GM21717 (cell line): Measurements from ENCODE around the gene CFAP99.
"Not testable (repeated sequence)": the region's sequence is repeated elsewhere in the genome, so short reads cannot be mapped to it uniquely, and the experiment has no call there.

Source experiments
- ATAC-seq: cut with Tn5 transposase; IDR thresholded peaks from one replicate; pipeline ENCODE4 v1.9.1; 2021; ENCODE audit warnings: mild to moderate bottlenecking, moderate library complexity; ENCODE audit not compliant: unreplicated experiment

Gene CFAP99

DNA sequence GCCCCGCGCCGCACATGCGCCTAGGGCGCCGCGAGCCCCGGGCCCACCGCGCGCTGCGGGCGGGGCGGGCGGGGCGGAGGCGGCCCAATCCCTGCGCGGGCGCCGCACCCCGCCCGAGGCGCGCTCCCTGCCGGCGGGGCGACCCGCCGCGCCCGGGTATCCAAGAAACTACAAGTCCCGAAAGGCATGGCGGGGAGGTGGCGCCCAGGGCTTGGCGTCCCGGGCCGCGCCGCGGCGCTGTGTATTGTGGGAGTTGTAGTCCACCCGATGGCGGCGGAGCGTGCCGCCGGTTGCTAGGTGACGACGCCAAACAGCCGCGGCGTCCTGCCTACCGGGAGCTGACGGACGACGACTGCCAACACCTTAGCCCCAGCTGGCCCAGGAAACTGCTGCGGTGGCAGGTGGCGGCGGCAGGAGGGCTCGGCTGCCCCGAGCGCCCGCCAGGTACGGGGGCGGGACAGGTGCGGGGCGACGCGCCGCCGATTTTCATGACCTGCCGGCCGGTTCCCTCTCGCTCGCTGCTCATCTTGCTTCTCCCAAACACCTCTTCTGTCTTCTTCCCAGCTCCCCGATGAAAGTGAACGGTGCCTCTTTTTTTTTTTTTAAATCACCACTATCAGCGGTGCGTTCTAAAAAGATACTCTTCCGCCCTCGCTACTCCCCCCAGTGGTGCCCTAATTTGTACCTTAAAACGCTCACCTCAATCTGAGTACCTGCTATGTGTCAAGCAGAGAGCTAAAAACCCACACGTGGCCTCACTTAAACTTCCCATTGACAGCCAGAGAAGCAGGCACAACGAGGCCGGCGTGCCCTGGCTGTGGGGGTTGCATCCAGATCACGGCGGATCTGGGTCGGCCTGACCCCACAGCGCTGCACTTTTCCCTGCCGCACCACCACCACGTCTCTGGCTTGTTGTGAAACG lies at the start of gene CFAP99:
Gene CFAP99 (plus strand): TSS at position 306 of the 922 bp plus-strand sequence.
- peak; percentile 85 for ATAC-seq

DNA sequence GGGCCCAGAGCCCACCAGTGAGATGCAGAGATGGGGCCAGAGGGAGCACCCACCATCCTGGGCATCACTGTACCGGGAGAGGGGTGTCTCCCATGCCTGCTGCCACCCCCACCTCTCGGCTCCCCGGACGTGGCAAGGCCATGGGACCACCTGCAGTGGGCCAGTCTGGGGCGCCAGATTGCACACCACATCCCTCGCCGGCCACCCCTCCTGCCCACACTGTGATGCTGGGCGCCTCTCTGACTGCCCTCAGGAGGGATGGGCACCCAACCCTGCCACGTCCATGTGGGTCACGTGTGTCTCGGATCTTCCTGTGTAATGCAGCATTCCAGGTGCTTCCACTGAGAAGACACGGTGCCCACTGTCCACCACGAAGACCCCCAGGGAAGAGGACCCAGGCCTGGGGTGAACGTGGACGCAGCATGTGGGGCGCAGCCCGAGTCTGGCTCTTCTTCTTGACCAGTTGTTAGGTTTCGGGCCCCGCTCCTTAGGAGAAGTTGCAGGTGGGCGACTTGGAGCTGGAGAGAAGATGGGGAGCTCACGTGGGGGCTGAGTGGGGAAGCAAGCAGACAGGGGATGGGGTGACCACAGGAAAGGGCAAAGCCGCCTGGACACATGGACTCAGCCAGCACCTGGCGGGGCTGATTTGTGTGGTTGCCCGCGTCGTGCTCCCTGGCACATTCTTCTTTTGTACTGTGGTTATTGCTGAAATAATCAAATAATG lies 48.0 kb upstream of the CFAP99 start:
- ATAC-seq = no peak

DNA sequence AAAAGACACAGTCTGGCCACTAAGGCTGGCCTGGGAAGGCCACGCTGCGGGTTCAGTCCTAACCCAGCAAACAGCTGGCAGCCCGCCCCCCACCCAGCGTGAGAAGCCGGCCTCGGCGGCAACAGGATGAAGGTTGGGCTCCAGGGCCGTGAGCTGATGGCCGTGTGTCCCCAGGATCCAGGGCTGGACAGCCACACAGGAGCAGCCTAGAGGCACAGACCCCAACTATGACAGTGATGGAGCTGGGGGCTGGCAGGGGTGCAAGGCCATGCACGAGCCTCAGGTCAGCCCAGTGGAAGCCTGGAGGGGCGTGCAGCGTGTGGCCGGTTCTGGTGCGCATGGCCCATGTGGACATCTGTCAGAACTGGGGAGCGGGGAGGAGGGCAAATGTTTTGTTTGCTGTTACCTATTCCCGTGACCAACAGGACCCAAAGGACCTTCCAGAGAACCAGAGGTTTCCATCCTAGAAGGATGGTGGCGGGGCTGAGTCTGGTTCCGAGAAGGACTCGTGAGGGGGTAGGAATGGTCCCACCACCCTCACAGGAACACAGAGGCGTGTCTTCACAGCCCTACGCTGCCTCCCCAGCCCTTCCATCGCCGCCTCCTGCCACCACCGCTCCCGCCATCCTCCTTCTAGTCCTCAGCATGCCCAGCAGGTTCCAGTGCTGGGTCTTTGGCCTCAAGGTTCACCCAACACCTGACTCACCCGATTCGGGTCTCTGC lies 46.8 kb upstream of the CFAP99 start:
- no peak for ATAC-seq

DNA sequence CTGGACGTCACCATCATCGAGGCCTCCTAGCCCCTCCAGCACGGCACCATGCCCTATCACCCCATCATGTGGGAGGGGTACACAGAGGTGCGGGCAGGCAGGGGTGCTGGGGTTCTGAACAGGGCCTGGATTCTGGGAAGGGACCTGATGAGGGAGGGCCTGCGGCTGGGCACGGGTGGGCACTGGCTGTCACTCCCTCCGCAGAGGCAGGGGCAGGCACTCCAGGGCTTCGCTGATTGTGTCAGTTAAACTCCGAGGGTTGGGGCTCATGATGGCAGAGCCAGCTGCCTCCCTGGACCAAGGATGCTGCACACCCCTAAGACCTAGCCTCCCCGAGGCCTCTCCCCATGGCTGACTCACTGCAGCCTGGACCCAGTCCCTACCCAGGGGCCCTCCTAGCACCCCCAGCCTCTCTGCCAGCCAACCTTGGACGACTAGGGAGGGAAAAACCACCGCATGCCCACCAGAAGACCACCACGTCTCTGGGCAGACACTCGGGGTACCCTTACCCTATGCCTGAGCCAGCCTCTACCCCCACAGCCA lies 46.2 kb upstream of the CFAP99 start:
- no peak for ATAC-seq

DNA sequence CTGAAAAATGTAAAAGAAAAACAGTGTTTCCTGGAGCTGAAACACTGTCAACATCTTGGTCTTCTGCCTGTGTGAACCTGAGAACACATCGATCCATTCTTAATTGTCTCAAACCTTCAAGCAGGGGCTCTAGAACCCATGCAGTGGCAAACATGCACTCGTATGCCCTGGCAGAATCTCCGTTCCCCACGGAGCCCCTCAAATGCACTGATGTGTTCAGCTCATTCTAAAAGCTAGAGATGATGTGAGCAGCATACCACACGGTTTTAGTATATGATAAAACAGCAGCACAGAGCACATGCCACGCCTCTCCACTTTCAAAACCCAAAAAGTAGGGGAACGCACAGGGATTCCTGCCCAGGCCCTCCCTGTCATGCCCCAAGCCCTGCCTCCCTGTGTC lies 45.2 kb upstream of the CFAP99 start:
- no peak for ATAC-seq

DNA sequence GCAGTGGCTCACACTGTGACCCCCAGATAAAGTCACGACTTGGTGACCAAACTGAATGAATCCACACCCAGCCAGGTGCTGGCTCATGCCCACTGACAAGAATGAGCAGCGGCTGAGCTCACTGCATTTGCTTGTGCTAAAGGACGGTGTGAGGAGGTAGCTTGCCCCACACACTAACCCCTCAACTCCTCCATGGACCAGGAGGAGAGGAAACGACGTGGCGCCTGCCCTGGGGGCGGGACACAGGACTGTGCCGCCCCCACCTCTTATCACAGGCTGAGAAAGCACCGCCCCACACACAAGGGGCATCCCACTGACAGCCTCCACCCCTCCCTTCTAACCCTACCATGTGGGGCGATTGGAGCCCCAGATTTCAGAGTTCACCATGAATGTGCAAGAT lies 43.3 kb upstream of the CFAP99 start:
- ATAC-seq = no peak

DNA sequence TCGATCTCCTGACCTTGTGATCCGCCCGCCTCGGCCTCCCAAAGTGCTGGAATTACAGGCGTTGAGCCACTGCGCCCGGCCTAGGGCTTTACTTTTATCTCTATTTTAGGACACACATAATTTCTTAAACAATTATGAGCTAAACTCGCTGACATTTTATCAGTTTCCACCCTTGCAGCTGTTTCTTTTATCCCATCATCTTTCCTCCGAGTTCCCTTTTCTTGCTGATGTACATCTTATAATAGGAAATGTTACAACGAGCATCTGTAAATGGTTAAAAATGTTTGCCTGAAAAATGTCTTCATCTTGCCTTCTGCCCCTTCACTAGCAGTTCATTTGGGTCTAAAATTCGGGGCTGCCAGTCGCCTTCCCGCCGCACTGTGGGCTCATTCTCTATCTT lies 41.5 kb upstream of the CFAP99 start:
- no peak for ATAC-seq

DNA sequence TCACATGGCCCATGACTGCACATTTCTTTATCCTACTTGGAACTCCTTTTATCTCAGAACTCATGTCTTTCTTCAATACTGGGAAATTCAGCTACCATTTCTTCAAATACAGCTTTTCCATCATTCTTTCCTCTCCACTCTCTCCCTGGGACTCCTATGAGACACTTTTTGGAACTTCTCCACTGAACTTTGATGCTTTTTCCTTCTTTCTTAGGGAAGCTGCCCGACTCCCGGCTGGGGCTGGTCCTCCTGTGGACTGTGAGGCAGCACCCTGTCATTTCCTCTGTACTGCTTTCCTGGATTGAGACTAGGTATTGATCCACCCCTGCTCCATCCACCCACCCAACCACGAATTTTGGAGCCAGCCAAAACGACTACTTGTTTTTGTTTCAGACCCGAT lies 40.4 kb upstream of the CFAP99 start:
- ATAC-seq = no peak

DNA sequence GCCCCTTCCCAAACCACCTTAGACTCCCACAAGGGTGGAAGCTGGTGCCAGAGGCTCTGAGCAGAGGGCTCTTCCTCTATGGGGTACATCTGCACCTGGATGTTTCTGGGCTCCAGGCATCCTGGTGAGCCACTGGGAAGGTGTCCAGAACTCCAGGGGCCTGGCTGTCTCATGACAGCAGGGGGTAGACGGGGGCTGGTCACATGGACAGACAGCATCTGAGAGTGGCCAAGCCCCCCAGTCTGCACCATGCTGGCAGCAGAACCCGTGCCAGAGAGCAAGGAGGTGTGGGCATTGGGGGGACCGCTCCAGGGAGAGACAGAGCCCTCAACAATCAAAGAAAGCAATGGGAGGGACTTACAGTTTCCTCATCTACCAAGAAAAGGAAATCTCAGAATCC lies 39.9 kb upstream of the CFAP99 start:
- no peak for ATAC-seq

DNA sequence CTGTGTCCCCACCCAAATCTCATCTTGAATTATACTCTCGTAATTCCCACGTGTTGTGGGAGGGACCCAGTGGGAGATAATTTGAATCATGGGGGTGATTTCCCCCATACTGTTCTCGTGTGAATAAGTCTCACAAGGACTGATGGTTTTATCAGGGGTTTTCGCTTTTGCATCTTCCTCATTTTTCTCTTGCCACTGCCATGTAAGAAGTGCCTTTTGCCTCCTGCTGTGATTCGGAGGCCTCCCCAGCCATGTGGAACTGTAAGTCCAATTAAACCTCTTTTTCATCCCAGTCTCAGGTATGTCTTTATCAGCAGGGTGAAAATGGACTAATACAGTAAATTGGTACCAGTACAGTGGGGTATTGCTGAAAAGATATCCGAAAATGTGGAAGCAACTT lies 38.2 kb upstream of the CFAP99 start:
- ATAC-seq = not testable (repeated sequence)

DNA sequence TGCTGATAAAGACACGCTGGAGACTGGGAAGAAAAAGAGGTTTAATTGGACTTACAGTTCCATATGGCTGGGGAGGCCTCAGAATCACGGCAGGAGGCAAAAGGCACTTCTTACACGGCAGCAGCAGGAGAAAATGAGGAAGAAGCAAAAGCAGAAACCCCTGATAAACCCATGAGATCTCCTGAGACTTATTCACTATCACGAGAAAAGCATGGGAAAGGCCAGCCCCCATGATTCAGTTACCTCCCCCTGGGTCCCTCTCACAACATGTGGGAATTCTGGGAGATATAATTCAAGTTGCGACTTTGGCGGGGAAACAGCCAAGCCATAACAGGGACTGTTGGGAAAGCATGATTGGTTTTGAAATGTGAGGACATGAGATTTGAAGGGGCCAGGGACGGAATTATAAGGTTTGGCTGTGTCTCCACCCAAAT lies 36.0 kb upstream of the CFAP99 start:
- not testable (repeated sequence) for ATAC-seq

DNA sequence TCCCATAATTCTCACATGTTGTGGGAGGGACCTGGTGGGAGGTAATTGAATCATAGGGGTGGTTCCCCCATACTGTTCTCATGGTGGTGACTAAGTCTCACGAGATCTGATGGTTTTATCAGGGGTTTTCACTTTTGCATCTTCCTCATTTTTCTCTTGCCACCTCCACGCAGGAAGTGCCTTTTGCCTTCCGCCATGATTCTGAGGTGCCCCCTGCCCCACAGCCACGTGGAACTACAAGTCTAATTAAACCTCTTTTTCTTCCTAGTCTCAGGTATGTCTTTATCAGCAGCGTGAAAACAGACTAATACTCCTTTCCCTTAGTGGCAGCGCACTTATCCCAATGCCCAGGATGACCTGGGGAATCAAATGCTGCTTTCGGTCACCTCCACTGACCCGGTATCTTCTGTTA lies 35.5 kb upstream of the CFAP99 start:
- ATAC-seq = not testable (repeated sequence)

DNA sequence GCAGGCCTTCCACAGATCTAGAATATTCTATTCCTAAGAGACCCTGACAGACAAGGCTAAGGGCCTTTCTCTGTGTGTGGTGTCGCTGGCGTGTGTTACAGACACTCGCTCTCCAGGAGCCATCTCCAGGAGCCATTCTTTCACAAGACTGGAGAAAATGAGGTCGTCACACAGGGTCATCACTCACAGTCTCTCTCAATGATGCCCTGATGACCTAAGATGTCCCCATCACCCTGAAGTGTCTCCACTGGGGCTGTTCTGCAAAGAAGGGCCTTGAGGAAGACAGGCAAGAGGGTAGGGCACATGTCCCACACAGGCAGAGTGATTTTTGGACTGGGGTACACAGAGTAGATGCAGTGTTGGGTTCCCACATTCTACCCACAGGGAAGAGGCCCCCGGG lies 35.0 kb upstream of the CFAP99 start:
- no peak for ATAC-seq

DNA sequence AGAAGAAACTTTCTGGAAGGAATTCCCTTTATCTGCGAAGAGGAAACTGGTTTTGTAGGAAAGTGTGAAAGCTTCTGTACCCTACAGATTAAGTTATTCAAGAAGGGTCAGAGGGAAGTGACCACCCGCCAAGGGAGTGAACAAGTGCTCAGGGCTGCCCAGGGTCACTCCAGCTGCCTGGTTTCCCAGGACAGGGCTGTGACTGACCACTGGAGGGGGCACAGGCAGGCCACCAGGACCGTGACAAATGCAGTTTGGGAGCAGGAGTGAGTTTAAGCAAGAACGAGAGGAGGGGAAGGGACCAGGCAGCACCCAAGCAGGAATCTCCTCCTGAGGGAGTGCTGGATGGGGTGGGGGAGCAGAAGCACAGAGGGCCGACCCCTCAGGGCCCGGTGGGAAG lies 34.5 kb upstream of the CFAP99 start:
- ATAC-seq = no peak

DNA sequence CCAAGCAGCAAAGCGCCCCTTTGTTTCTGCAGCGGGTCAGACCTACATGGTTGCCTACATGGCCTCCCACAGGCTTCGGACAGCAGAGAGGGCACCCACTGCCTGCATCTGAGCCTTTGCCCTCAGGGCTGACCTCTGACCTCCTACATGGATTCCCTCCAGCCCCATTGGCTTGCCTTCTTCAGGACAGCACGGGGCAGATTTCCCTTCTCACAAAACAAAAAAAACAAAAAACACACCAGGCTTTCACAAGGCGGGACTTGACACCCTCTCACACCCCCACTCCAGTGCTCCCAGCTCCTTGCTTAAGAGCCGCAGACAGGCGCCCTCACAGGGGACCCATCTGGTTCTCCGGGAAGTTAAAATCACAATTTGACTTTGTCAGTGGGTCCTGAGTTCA lies 33.2 kb upstream of the CFAP99 start:
- ATAC-seq = no peak

DNA sequence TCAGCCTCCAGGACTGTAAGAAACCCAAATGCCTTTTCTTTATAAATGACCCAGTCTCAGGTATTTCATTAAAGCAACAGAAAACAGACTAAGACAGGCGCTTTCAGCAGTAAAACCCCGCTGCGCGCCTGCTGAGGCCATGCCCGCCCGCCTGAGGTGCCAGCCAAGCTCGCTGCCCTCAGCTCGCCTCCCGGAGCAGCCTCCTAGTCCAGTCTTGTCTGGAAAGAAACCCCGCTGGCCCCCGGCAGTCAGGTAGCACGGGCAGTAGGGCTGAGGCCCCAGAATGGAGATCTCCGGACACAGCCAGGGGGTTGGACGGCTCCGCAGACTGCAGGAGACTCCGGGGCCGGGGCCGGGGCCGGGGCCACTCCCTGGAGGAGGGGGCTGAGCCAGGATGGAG lies 32.0 kb upstream of the CFAP99 start:
- no peak for ATAC-seq

DNA sequence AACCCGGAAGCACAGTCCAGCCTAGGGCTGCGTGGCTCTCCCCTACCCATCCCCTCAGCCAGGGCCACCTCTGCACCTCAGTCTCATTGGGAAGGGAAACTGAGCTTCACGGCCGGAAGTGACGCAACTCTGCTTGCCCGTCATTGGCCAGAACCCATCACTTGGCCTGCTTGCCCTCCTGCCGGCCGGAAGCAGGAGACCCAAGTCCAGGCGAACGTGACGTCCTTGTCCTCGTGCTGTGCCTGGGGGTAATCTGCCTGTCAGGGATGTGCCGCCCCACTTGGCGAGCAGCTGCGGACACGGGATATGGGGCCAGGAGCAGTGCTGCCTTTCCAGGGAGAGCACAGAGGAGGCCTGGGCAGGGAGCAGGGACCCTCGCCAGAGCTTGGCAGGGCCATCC lies 31.5 kb upstream of the CFAP99 start:
- ATAC-seq = no peak

DNA sequence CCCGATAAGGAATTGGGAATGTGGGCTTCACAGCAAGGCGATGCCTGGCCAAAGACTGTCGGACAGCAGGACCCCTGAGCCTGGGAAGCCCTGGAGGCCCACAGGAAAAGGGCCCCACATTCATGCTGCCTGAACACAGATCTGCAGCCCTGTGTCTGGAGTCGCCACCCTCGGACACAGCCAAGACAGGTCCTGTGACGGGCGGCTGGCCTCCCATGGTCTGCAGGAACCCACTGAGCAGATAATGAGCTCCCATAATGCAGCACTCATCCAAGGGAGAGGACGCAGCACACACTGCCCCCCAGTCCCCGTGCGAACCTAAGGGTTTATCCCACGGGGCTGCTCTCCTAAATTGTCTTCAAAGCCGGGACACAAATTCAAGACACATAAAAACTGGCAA lies 30.9 kb upstream of the CFAP99 start:
- no peak for ATAC-seq

DNA sequence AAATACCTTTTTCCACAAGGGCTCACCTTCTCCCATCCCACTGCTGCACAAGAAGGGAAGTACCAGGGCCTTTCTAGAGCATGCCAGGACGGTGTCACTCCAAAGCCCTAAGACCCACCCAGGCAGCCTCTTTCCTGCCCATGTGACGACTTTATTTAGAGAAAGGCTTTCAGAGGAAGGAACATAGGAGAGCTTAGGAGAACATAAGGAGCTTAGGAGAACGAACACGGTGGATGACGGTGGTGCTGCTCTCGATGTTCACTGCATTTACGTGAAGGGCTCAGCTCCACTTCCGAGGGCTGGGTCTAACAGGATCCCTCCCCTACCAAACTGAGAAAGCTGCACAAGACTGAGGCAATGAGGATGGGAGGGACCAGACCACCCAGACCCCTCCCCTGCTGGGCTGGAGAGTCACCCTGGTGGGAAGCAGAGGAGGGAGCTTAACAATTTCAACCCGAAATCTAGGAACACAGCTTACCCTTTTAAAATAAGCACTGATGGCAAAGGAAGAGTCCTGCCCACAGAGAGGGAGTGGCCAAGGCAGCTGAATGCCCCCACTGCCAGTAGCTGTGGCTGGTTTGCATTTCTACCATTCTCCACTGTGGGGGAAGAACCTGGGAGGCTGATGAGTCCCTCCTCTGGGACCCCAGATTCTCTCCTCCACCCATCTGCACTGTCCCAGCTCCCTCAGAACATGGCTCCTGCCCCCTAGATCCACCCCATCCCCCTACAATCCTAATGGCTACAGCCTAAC lies 30.1 kb upstream of the CFAP99 start:
- no peak for ATAC-seq

DNA sequence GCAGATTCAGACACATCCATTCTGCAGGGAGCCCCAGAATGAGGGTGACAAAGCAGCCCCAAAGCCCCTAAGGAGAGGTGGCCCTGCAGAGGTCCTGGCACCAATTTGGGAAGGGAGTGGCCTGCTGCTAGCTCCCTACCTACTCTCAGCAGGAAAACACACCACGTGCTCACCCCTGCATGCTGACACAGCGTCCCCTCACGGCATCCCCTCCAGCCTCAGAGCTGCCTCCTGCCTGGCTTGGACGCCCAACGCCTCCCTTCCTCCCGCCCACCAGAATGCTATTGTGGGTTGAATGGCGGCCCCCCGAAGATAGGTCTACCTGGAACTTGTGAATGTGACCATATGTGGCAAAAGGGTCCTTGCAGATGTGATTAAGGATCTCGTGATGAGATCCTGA lies 29.1 kb upstream of the CFAP99 start:
- ATAC-seq = no peak

DNA sequence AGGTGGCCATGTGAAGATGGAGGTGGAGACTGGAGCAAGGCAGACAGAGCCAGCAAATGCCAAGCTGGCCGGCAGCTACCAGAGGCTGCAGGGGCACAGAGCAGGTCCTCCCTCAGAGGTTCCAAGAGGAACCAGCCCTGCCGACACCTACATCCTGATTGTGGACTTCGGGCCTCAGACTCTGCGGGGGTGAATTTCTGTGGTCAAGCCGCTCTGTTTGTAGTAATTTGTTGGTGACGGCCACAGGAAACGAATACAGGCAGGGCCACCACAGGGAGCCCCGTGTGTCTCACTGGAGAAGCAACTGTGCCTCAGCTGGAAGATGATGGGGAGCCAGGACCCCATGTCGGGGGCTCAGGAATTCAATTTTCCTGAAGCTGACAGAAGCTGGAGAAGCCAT lies 28.6 kb upstream of the CFAP99 start:
- ATAC-seq = no peak
